GM18520 (cell line): ENCODE measurements around the gene KIF2A.
A peak's percentile ranks its signal among the peaks of the same experiment; 100 is the strongest.
"Not testable (repeated sequence)": the region's sequence is repeated elsewhere in the genome, so short reads cannot be mapped to it uniquely, and the experiment has no call there.

Source experiments
- ATAC-seq: cut with Tn5 transposase; IDR thresholded peaks from one replicate; pipeline ENCODE4 v1.9.1; 2021; ENCODE audit not compliant: unreplicated experiment

Gene KIF2A

DNA sequence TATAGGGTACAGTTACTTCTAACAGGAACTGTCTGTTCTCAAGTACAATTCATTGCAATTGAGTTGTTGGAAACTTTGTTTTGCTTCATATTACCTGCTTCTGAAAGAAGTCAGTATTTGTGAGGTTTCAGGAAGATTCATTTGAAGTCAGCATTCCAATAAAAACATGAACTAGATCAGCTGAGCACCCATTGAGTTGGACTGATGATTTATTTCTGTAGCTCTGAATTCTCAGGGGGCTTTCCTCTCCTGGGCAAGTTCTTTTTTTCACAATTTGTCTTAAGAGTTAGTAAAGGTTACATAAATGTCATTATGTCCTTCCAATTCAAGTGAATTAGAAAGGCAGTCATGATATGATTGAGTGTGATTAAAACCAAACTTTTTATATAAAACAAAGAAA lies 16.2 kb upstream of the KIF2A start:
- no peak for ATAC-seq

- ATAC-seq: not testable (repeated sequence)
Observed at GRCh38 chr5:62291829-62292228, 14.2 kb upstream of the KIF2A start.

DNA sequence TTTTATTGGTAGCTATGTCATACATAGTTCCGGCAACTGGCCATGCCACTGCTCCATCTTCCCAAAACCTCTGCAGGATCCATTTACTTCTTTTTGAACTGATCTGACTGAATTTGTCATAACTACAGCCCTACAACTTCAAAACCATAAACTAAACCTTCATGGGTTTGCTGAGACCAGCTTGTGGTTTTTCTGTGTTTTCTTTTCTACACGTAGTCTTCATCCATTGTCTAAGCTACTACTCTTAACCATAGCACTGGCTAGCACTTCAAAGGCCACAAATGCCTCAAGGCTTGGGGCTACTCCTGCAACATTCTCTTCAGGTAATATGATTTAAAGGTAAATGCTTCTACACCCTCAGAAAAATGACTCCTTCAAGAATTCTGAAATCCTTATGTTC lies 9.0 kb upstream of the KIF2A start:
- no peak for ATAC-seq

DNA sequence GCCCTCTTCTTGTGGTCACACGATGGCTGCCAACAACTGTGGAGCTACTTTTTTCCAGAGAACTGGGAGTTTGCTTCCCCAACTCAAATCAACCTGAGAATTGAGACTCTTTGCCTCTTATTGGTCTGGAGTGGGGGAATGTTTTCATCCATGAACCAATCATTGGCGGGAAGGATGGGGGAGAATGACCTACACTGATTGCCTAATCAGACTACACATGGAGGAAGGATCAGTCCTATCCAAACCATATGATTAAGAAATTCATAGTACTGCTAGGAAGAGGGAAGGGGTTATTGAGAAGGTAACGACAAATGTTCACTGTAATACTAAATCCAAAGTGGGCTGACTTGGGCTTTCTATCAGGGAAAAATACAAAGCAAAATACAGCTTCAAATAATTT lies 7.9 kb upstream of the KIF2A start:
- no peak for ATAC-seq

GRCh38 chr5:62299101-62299500 lies 6.9 kb upstream of the KIF2A start:
- no peak for ATAC-seq

GRCh38 chr5:62299600-62299999 lies 6.4 kb upstream of the KIF2A start:
- no peak for ATAC-seq

GRCh38 chr5:62305358-62305714 lies 670 bp upstream of the KIF2A start:
- ATAC-seq: no peak

- ATAC-seq: peak; percentile 2
Observed at GRCh38 chr5:62306323-62306895, 403 bp downstream of the KIF2A start.

- ATAC-seq: no peak
Observed at GRCh38 chr5:62306896-62307689, 1.1 kb downstream of the KIF2A start.

DNA sequence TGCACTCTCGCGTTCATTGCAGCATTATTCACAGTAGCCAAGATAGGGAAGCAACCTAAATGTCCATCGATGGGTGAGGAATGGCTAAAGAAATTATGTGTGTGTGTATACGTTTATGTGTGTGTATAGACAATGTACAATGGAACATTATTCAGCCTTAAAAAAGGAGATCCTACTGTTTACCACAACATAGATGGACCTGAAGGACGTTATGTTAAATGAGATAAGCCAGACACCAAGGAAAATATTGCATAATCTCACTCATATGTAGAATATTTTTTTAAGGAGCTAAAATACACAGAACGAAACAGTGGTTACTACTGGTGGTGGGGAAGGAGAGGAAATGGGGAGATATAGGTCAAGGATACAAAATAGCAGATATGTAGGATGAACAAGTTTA lies 2.4 kb downstream of the KIF2A start:
- ATAC-seq: no peak

GRCh38 chr5:62309107-62309506 lies 3.1 kb downstream of the KIF2A start:
- ATAC-seq: no peak

DNA sequence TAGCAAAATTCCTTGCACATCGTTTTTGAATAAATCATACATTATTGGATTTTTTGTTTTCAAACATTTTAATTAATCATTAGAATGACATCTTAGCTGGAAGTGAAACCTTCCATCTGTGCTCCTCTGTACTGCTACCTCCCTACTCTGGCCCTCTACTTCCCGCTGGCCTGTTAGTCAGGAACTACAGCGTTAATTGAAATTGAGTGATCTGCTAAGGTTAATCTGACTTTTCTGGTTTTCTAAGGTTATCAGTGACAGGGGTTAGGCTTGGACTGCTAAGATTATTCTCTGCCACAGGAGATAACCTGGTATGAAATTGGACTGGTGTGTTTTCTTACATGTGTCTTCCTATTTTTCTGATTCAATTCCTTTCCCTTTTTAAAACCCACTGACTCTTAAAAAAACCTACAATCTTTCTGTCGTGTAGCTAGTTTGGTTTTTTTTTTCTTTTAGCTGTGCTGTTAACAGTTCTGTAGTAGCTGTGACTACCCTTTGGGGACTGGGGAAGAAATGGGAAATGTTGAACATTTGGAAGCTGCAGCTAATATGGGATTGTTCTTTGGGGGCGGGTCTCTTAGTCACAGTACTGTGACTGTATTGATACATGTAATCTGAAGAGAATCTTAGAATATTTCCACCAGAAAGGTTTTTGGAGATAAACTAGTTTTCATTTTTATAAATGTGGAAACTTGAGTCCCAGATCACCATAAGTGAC lies 4.6 kb downstream of the KIF2A start:
- no peak for ATAC-seq

GRCh38 chr5:62312036-62312435 lies 6.0 kb downstream of the KIF2A start:
- no peak for ATAC-seq

- no peak for ATAC-seq
Observed at GRCh38 chr5:62312674-62313073, 6.7 kb downstream of the KIF2A start.

- no peak for ATAC-seq
Observed at GRCh38 chr5:62314213-62314830, 8.3 kb downstream of the KIF2A start.

- ATAC-seq: no peak
Observed at GRCh38 chr5:62315376-62316175, 9.6 kb downstream of the KIF2A start.

DNA sequence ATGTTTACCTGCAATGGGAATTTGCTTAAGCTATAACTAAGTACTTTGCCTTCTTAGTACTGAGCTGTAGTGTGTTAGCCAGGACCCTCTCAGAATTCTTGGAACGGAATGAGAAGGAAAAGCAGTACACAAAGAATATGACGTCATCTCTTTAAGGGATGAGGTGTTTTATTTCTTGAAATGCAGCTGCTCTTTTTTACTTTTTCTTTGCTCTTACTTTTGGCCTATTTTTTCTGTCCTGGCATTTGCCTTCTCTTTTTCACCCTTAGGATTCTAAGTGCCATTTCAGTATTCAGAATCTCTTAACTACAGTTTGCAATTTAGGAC lies 10.1 kb downstream of the KIF2A start:
- no peak for ATAC-seq

- ATAC-seq: no peak
Observed at GRCh38 chr5:62317810-62318209, 11.8 kb downstream of the KIF2A start.

- no peak for ATAC-seq
Observed at GRCh38 chr5:62322484-62322883, 16.5 kb downstream of the KIF2A start.

DNA sequence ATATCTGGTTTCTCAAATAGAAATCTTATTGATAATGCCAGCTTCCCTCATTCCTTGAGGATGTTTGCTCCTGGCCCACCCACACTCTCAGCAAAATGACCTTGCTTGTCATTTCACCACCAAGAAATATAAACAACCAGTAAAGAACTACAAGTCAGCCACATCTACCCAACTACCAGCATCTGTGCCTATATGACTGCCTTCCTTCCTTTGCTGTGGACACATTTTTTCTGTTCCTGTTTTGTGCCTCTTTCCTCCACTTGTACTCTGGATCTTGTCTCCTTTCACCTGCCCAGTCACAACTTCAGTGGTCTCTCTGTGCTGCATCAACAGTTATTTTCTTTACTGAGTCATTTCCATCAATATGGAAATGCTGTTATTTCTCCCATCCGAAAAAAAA lies 20.3 kb downstream of the KIF2A start:
- no peak for ATAC-seq

DNA sequence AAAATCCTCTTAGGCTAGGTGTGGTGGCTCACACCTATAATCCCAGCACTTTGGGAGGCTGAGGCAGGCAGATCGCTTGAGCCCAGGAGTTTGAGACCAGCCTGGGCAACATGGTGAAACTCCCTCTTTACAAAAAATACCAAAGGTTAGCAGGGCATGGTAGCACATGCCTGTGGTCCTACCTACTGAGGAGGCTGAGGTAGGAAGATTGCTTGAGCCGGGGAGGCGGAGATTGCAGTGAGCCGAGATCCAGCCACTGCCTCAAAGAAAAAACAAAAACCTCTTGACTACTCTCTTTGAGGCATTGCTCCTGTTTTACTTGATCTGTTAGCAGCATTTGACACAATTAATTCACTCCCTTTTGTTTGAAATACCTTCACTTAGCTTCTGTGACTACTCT lies 20.7 kb downstream of the KIF2A start:
- no peak for ATAC-seq
